HG03432 (cell line): Measurements from ENCODE around the gene PLCB1.

Experiments used
- ATAC-seq: cut with Tn5 transposase; IDR thresholded peaks from one replicate; pipeline ENCODE4 v1.9.1; 2021; ENCODE audit warnings: mild to moderate bottlenecking, moderate library complexity; ENCODE audit not compliant: unreplicated experiment

Gene PLCB1

DNA sequence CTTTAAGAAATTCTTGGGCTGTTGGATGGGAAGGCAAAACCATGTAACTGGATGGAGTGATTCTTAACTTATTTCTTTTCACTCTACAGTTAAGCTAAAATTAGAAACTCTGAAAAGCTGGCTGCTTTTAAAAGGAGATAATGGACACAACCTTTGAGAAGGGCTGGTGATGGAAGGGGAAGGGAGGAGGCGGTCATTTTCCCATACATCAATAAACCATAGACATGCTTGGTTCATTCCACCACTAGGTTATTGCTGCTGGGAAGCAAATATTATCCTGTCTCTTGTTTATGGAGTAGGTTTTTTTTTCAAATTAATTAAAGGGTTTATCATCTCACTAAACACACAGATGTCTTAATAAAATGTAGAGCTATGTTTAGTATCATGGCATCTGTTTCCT lies 76.2 kb downstream of the PLCB1 start:
- no peak for ATAC-seq

DNA sequence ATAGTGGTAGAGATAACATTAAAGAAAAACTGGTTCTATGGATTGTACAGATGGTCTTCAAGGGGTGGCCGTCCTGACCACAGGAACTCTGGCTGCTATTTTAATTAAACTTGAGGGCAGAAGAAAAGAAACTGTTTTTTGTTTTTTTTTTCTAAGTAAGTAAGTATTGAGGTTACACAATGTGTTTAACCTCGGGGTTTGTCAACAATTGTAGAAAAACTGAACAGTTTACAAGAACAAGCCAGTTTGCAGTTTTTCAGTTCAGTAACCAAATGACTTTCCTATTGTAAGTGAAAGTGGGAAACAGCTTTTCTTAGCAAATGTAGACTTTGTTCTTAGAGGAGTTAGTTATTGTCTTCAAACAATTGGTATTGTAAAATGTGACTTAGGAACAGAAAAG lies 77.0 kb downstream of the PLCB1 start:
- ATAC-seq, result peak; percentile 58

- ATAC-seq, result no peak
Observed at GRCh38 chr20:8210749-8211148, 78.7 kb downstream of the PLCB1 start.

GRCh38 chr20:8212286-8212685 lies 80.2 kb downstream of the PLCB1 start:
- ATAC-seq, result no peak

GRCh38 chr20:8213270-8213669 lies 81.2 kb downstream of the PLCB1 start:
- no peak for ATAC-seq

- ATAC-seq, result peak; percentile 74
Observed at GRCh38 chr20:8213831-8214587, 81.9 kb downstream of the PLCB1 start.

GRCh38 chr20:8215361-8215781 lies 83.3 kb downstream of the PLCB1 start:
- no peak for ATAC-seq

- peak; percentile 57 for ATAC-seq
Observed at GRCh38 chr20:8216375-8217200, 84.5 kb downstream of the PLCB1 start.

- ATAC-seq, result no peak
Observed at GRCh38 chr20:8218861-8219260, 86.8 kb downstream of the PLCB1 start.

DNA sequence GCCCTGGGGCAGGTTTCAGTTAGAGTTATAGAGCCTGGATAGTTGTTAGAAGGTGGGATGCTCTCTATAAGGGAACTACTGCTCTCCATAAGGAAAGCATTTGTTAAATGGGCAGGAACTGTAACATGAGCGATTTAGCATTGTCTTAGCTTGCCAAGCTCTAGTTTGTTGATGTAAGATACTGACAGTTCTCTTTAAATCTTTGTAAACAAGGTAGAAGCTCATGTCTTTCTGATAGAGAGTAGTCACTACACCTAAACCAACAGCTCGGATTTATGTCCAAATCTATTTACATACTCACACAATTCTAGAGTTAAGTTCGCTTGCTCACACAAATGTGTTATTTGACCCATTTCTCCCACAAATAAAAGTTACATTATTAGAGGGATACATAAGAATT lies 87.3 kb downstream of the PLCB1 start:
- ATAC-seq, result no peak

- no peak for ATAC-seq
Observed at GRCh38 chr20:8220716-8221115, 88.7 kb downstream of the PLCB1 start.

DNA sequence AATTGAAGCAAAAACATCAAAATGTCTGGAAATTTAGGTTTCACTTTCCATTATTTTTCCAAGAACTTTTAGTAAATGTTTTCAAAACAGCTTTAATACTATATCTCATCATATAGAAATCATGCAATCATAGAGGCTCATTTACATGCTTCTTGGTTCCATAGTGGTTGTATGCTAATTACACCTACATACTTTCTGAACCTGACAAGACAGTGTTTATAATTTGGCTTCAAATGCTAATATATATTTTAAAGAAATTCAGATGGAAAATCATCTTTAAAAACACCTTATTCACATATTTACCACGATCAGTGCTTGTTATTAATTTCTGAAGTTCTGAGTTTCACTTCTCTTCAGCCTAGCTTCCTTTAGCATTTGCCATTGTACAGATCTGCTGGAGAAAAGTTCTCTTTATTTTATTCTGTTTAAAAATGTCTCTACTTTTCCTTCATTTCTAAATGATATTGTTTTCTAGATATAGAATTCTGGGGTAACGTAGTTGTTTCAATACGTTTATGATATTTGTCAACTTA lies 89.9 kb downstream of the PLCB1 start:
- peak; percentile 69 for ATAC-seq

- no peak for ATAC-seq
Observed at GRCh38 chr20:8223091-8223870, 91.2 kb downstream of the PLCB1 start.

DNA sequence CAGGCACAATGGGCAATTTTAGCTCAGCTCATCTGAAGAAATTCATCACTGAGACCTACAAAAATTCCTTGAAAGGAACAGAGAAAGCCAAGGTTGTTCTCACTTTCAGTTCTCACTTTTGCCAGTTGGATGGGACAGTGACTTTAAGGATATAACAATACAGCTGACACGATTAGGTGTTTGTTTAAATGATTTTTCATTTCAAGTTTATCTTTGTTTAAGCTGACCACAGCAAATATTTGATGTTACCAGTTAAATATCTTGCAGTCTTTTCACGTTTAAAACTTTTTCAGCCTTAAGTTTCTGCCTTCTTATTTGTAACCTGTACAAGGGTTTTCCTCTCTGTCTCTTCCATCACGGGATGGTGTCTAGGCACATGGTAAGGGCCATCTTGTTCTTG lies 93.6 kb downstream of the PLCB1 start:
- no peak for ATAC-seq

GRCh38 chr20:8226106-8226505 lies 94.0 kb downstream of the PLCB1 start:
- ATAC-seq, result no peak

GRCh38 chr20:8227293-8227692 lies 95.2 kb downstream of the PLCB1 start:
- ATAC-seq, result no peak

DNA sequence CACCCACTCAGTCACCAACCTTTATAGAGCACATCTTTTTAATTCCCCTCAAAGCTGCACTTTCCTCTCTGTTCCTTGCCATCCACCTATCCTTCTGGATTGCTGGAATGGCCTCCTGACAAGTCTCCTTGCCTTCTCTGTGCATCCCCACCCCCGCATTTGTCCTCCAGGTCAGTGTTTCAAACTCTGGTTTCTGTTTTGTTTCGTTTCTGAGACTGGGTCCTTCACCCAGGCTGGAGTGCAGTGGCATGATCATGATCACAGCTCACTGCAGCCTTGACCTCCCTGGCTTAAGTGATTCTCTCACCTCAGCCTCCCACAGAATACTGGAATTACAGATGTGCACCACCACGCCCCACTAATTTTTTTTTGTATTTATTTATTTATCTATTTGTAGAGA lies 96.2 kb downstream of the PLCB1 start:
- peak; percentile 62 for ATAC-seq

DNA sequence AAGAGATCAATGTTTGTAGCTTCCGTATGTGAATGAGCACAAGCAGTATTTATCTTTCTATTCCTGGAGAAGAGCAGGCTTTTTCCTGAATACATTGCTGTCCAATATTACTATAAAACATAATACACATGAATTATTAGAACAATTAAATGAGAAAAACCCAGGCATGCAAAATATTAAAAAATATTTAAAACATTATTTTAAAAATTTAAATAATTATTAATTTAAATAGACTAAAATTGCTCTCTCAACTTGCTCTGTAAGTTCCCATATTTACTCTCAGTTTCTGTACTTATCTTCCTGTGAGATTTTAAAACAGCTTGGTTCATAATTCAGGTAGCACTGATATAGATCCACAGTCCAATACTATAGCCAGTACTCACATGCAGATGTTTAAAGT lies 97.0 kb downstream of the PLCB1 start:
- no peak for ATAC-seq

DNA sequence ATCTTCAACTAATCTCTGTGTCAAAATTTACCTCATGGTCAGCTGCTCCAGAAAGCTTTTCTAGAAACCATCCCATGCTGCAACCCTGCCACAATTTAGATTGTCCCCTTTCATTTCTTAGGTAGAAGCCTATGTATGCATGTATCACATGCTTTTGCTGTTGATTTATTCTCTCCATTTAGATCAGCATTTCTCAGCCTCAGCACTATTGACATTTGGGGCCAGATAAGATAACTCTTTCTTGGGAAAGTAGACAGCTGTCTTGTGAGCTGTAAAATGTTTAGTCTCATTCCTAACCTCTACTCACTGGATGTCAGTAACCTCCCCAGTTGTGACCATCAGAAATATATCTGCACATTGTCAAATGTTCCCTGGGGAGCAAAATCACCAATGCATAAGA lies 99.0 kb downstream of the PLCB1 start:
- no peak for ATAC-seq

DNA sequence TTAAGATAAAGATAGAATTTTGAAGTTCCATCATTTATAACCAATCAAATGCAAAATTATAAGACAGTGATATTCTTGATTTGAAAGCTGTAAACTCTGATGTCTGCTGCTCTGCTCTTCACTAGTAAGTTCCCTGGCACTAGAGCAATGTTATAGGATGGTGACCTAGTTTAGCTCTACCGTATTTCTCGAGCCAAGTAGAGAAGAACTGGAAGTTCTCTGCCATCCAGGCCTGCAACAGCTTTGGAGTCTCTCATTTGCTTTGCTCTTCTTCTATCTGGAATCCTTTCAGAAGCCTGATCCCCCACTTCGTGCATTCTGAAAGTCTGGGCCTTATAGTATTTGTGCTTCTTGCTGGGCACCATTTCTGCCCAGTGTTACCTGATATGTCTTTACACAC lies 100.3 kb downstream of the PLCB1 start:
- no peak for ATAC-seq

GRCh38 chr20:8234580-8234979 lies 102.5 kb downstream of the PLCB1 start:
- ATAC-seq, result no peak
